Measurements from ENCODE around the gene SEC24C.

The SEC24C gene

DNA sequence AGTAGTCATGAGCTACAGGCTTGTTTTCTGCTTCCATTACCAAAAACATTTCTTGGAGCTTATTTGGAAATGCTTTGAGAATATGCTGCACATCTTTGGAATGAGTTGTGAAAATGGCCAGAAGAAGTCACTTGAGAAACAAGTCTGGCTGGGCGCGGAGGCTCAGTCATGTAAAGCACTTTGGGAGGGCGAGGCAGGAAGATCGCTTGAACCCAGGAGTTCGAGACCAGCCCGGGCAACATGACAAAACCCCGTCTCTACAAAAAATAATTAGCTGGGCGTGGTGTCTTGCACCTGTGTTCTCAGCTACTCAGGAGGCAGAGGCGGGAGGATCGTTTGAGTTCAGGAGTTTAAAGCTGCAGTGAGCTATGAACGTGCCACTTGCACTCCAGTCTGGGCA, 36.8 kb downstream of the SEC24C start:
- TF ChIP-seq, protein P1, sequence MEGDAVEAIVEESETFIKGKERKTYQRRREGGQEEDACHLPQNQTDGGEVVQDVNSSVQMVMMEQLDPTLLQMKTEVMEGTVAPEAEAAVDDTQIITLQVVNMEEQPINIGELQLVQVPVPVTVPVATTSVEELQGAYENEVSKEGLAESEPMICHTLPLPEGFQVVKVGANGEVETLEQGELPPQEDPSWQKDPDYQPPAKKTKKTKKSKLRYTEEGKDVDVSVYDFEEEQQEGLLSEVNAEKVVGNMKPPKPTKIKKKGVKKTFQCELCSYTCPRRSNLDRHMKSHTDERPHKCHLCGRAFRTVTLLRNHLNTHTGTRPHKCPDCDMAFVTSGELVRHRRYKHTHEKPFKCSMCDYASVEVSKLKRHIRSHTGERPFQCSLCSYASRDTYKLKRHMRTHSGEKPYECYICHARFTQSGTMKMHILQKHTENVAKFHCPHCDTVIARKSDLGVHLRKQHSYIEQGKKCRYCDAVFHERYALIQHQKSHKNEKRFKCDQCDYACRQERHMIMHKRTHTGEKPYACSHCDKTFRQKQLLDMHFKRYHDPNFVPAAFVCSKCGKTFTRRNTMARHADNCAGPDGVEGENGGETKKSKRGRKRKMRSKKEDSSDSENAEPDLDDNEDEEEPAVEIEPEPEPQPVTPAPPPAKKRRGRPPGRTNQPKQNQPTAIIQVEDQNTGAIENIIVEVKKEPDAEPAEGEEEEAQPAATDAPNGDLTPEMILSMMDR (IDR thresholded peaks at IDR 0.05; ENCODE audit: insufficient read depth, low read length, poor library complexity, severe bottlenecking) = no peak
- Histone ChIP-seq H3K27me3 (replicated peaks; ENCODE audit: control insufficient read depth, insufficient read depth, low read length) (no peaks in the 10 kb centered on the region), H3K36me3 (ENCODE audit: control insufficient read depth, insufficient read depth, low read length) (peaks cover 4% of the 10 kb centered on the region), H3K4me3 (replicated peaks; ENCODE audit: low read depth, low read length) (peak overlapping the region; percentile 93)
- DNase-seq (ENCODE audit: extremely low read depth, insufficient read length) = no peak

- Histone ChIP-seq H3K4me3 (replicated peaks; ENCODE audit: low read depth, low read length) (peak overlapping the region; percentile 93), H3K27me3 (replicated peaks; ENCODE audit: control insufficient read depth, insufficient read depth, low read length) (no peaks in the 10 kb centered on the region), H3K36me3 (ENCODE audit: control insufficient read depth, insufficient read depth, low read length) (peaks cover 4% of the 10 kb centered on the region)
- DNase-seq (ENCODE audit: extremely low read depth, insufficient read length) = no peak
- TF ChIP-seq, protein P1 (IDR thresholded peaks at IDR 0.05; ENCODE audit: insufficient read depth, low read length, poor library complexity, severe bottlenecking) = no peak
Observed at GRCh38 chr10:73781548-73781878, 37.3 kb downstream of the SEC24C start.

GRCh38 chr10:73781879-73782748, 37.9 kb downstream of the SEC24C start, which contains the start of gene CHCHD1:
CHCHD1 (plus strand) TSS chr10:73782048; CDS start chr10:73782076, 28 bp downstream.
- no peaks in the 10 kb centered on the region for H3K27me3 ChIP-seq (replicated peaks; ENCODE audit: control insufficient read depth, insufficient read depth, low read length)
- peaks cover 2% of the 10 kb centered on the region for H3K36me3 ChIP-seq (ENCODE audit: control insufficient read depth, insufficient read depth, low read length)
- peak; percentile 90 for DNase-seq (ENCODE audit: extremely low read depth, insufficient read length)
- TF ChIP-seq, protein P1 (IDR thresholded peaks at IDR 0.05; ENCODE audit: insufficient read depth, low read length, poor library complexity, severe bottlenecking) = no peak
- H3K4me3 ChIP-seq (replicated peaks; ENCODE audit: low read depth, low read length) = peak within 1 kb of the TSS; percentile 93

DNA sequence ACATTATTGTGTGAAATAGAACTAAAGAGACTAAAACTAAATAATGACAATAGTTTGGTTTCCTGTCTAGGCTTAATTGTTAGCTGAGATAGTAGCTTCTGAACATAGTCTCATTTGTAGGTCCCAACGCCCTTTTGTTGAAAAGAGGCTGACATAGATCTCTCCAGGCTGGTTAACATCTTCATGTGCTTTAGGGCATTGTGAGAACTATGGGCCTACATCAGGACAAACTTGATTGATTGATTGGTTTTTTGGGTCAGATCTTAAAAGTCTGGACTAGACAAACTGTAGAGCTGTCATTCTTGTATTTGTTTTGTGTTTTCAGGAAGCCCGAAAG, 38.5 kb downstream of the SEC24C start:
- Histone ChIP-seq H3K4me3 (replicated peaks; ENCODE audit: low read depth, low read length) (peak overlapping the region; percentile 93), H3K36me3 (ENCODE audit: control insufficient read depth, insufficient read depth, low read length) (peaks cover 2% of the 10 kb centered on the region), H3K27me3 (replicated peaks; ENCODE audit: control insufficient read depth, insufficient read depth, low read length) (no peaks in the 10 kb centered on the region)
- TF ChIP-seq, protein P1 (IDR thresholded peaks at IDR 0.05; ENCODE audit: insufficient read depth, low read length, poor library complexity, severe bottlenecking) = no peak
- no peak for DNase-seq (ENCODE audit: extremely low read depth, insufficient read length)

DNA sequence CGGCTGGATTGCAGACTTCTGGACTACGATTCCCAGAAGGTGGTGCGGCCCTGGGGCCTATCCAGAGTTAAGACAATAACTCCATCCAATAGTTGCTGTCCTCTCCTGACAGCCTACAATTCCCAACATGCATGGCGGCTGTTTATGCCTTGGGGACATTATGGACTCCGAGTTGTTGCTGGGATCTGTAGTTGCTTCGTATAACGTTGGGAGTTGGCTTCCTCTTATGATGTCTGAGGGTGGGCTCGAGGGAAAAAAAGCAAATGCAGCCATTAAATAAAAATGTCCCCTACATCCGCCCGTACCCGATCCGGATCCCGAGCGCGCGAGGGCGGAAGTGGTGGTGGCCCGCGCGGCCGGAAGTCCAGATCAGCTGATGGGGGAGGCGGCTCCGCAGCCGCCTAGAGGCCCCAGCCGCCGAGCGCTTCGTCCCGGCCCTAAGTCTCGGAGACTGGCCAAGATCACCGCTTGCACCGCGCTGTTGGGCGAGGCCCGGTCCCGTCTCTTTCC, 41.1 kb downstream of the SEC24C start, which contains the start of gene ZSWIM8:
TSS of gene ZSWIM8 (plus strand) at position 396 of the 510 bp plus-strand sequence. CDS start 273 bp downstream, outside the sequence.
- peak within 1 kb of the TSS; percentile 92 for H3K4me3 ChIP-seq (replicated peaks; ENCODE audit: low read depth, low read length)
- H3K36me3 ChIP-seq (ENCODE audit: control insufficient read depth, insufficient read depth, low read length) = peaks cover 13% of the 10 kb centered on the region
- peak; percentile 91 for DNase-seq (ENCODE audit: extremely low read depth, insufficient read length)
- TF ChIP-seq, protein P1 (IDR thresholded peaks at IDR 0.05; ENCODE audit: insufficient read depth, low read length, poor library complexity, severe bottlenecking) = no peak
- H3K27me3 ChIP-seq (replicated peaks; ENCODE audit: control insufficient read depth, insufficient read depth, low read length) = no peaks in the 10 kb centered on the region

All from GM06990 (cell line).